ENCODE measurements around the gene MBD6. TPM values are rescaled to one million over a fixed set of nuclear protein-coding genes. Genes with fewer than 3 reads are reported as not detected.
"Not testable (repeated sequence)": the region's sequence is repeated elsewhere in the genome, so short reads cannot be mapped to it uniquely, and the experiment has no call there.

Gene MBD6
- total and polyA plus RNA-seq, 2 experiments from 2014 or later: 14.1 to 36.9 TPM

GRCh38 chr12:57553343-57554202 lies 30.9 kb downstream of the MBD6 start:
- no peaks in the 10 kb centered on the region for H3K36me3 ChIP-seq

GRCh38 chr12:57554453-57554852 lies 31.8 kb downstream of the MBD6 start:
- Histone ChIP-seq H3K27me3 (peaks cover 33% of the 10 kb centered on the region), H3K27ac (no peak overlapping the region), H3K36me3 (no peaks in the 10 kb centered on the region), H3K4me1 (ENCODE audit: low read depth) (peaks cover 6% of the 10 kb centered on the region), H3K4me3 (no peak overlapping the region), H3K9me3 (ENCODE audit: low read depth) (no peaks in the 10 kb centered on the region)
- TF ChIP-seq CTCF (IDR thresholded peaks at IDR 0.05; ENCODE audit: low read depth, low read length): no peak
- no peak for DNase-seq (ENCODE audit: low read depth in 1 of 2, low spot score in 1 of 2)

More at GRCh38 chr12:57553343-57554202, 30.9 kb downstream of the MBD6 start:
- peak in 1 of 2 donors; percentile 6 for DNase-seq (ENCODE audit: low read depth in 1 of 2, low spot score in 1 of 2)
- no peak for TF ChIP-seq CTCF (IDR thresholded peaks at IDR 0.05; ENCODE audit: low read depth, low read length)
- no peaks in the 10 kb centered on the region for H3K9me3 ChIP-seq (ENCODE audit: low read depth)
- H3K4me1 ChIP-seq (ENCODE audit: low read depth): peaks cover 6% of the 10 kb centered on the region
- H3K27ac ChIP-seq: no peak overlapping the region
- H3K4me3 ChIP-seq: no peak overlapping the region
- H3K27me3 ChIP-seq: peaks cover 42% of the 10 kb centered on the region

- H3K36me3 ChIP-seq: no peaks in the 10 kb centered on the region
- no peak for DNase-seq (ENCODE audit: low read depth in 1 of 2, low spot score in 1 of 2)
- TF ChIP-seq CTCF (IDR thresholded peaks at IDR 0.05; ENCODE audit: low read depth, low read length): no peak
- H3K9me3 ChIP-seq (ENCODE audit: low read depth): no peaks in the 10 kb centered on the region
- peaks cover 6% of the 10 kb centered on the region for H3K4me1 ChIP-seq (ENCODE audit: low read depth)
- H3K4me3 ChIP-seq: no peak overlapping the region
- H3K27me3 ChIP-seq: peaks cover 29% of the 10 kb centered on the region
- no peak overlapping the region for H3K27ac ChIP-seq
These were observed 32.3 kb downstream of the MBD6 start for GRCh38 chr12:57554897-57555296.

GRCh38 chr12:57558864-57559263 lies 36.2 kb downstream of the MBD6 start:
- DNase-seq (ENCODE audit: low read depth in 1 of 2, low spot score in 1 of 2): no peak
- Histone ChIP-seq H3K27me3 (peaks cover 10% of the 10 kb centered on the region), H3K4me3 (no peak overlapping the region), H3K36me3 (no peaks in the 10 kb centered on the region), H3K27ac (no peak overlapping the region), H3K9me3 (ENCODE audit: low read depth) (no peaks in the 10 kb centered on the region), H3K4me1 (ENCODE audit: low read depth) (peaks cover 2% of the 10 kb centered on the region)
- no peak for TF ChIP-seq CTCF (IDR thresholded peaks at IDR 0.05; ENCODE audit: low read depth, low read length)

- H3K4me3 ChIP-seq: no peak overlapping the region
- no peak for DNase-seq (ENCODE audit: low read depth in 1 of 2, low spot score in 1 of 2)
- H3K36me3 ChIP-seq: no peaks in the 10 kb centered on the region
- TF ChIP-seq CTCF (IDR thresholded peaks at IDR 0.05; ENCODE audit: low read depth, low read length): no peak
- no peaks in the 10 kb centered on the region for H3K9me3 ChIP-seq (ENCODE audit: low read depth)
- no peak overlapping the region for H3K27ac ChIP-seq
- peaks cover 10% of the 10 kb centered on the region for H3K27me3 ChIP-seq
- H3K4me1 ChIP-seq (ENCODE audit: low read depth): no peaks in the 10 kb centered on the region
These were observed 37.9 kb downstream of the MBD6 start for GRCh38 chr12:57560516-57560915.

- H3K27me3 ChIP-seq: peaks cover 10% of the 10 kb centered on the region
- H3K27ac ChIP-seq; H3K4me1 ChIP-seq (ENCODE audit: low read depth); H3K4me3 ChIP-seq; H3K36me3 ChIP-seq; H3K9me3 ChIP-seq (ENCODE audit: low read depth): not testable (repeated sequence)
- peak in 1 of 2 donors; percentile 33 for DNase-seq (ENCODE audit: low read depth in 1 of 2, low spot score in 1 of 2)
These were observed 38.5 kb downstream of the MBD6 start for GRCh38 chr12:57561117-57561516.

All from cardiac muscle cell (in vitro differentiated cells and primary cell).